Natural killer cell (primary cell): ENCODE data around the gene IPO5. TPM values are rescaled to one million over a fixed set of nuclear protein-coding genes. Genes with fewer than 3 reads are reported as not detected.

Experiments used
- ATAC-seq, 3 donors: fragments of 150-1000 bp in 2 of 3; fragments of 200-7000 bp in 1 of 3; cut with Tn5 transposase; 1 replicate in 1 of 3; 2 replicates in 2 of 3; pipeline ENCODE4 v1.10.0; 2021; ENCODE audit warnings: mild to moderate bottlenecking in 2 of 3, moderate library complexity in 2 of 3
- DNase-seq, 2 donors: peaks; one replicate each; pipeline versions ENCODE4 v3.0.0 to v3.0.0-alpha.2; 2013 to 2021; ENCODE audit warnings: mixed read lengths in 1 of 2
- H3K27ac ChIP-seq: one replicate; pipeline ENCODE4 v1.5.1; 2013; ENCODE audit warnings: mild to moderate bottlenecking, low read length
- H3K27me3 ChIP-seq: one replicate; pipeline ENCODE4 v1.6.1; 2013; ENCODE audit warnings: low read length; ENCODE audit not compliant: control insufficient read depth, insufficient read depth
- H3K36me3 ChIP-seq: one replicate; pipeline ENCODE4 v1.6.1; 2013; ENCODE audit warnings: low read length; ENCODE audit not compliant: control insufficient read depth, insufficient read depth
- H3K4me1 ChIP-seq: one replicate; pipeline ENCODE4 v1.6.1; 2013; ENCODE audit warnings: low read length; ENCODE audit not compliant: control insufficient read depth, insufficient read depth
- H3K4me3 ChIP-seq: one replicate; pipeline ENCODE4 v1.5.1; 2013; ENCODE audit warnings: low read length
- H3K9me3 ChIP-seq: one replicate; pipeline ENCODE4 v1.6.1; 2013; ENCODE audit warnings: low read length; ENCODE audit not compliant: control insufficient read depth, insufficient read depth
- H3K27ac Mint-ChIP-seq, 2 donors: one replicate each; pipeline ENCODE4 v1.8.0; 2022; ENCODE audit warnings: mild to moderate bottlenecking in 2 of 2, mixed read lengths in 2 of 2, moderate library complexity in 1 of 2
- H3K27me3 Mint-ChIP-seq, 2 donors: one replicate each; pipeline ENCODE4 v1.8.0; 2022; ENCODE audit warnings: low read depth in 2 of 2, mixed read lengths in 2 of 2
- H3K36me3 Mint-ChIP-seq: one replicate; pipeline ENCODE4 v1.8.0; 2022; ENCODE audit warnings: mixed read lengths
- H3K4me1 Mint-ChIP-seq, 2 donors: one replicate each; pipeline ENCODE4 v1.8.0; 2022; ENCODE audit warnings: mixed read lengths in 2 of 2
- H3K4me3 Mint-ChIP-seq: one replicate; pipeline ENCODE4 v1.8.0; 2022; ENCODE audit warnings: mild to moderate bottlenecking, moderate library complexity, mixed read lengths
- H3K9me3 Mint-ChIP-seq, 2 donors: one replicate each; pipeline ENCODE4 v1.8.0; 2022; ENCODE audit warnings: mixed read lengths in 2 of 2
- CTCF ChIP-seq: fragments of 200-600 bp; IDR thresholded peaks from one replicate; pipeline ENCODE4 v1.8.0; 2022; ENCODE audit warnings: antibody characterized with exemption
- WGBS: methylation state at CpG from one replicate; pipeline ENCODE4 v1.1.7; 2013; ENCODE audit warnings: missing lambda C conversion rate; ENCODE audit not compliant: insufficient coverage; 5-methylcytosine and 5-hydroxymethylcytosine counted together
- intact Hi-C: fragments of 100-400 bp; cut with micrococcal nuclease; formaldehyde crosslinking; loops from one replicate; pipeline ENCODE4 v1.14.2; 2022
- total RNA-seq, 4 donors: library from RNA; stranded (reverse); fragments of 120-200 nt in 1 of 4; gene quantifications; one replicate each; pipeline versions ENCODE4 v1.2.3 to v1.2.4, GENCODE V29; 2013 to 2022

IPO5 gene
- total RNA-seq, 3 donors from 2014 or later (not counting 1 experiment from before 2014, with no cell fraction given) = 59.9 to 83.9 (median 71.2) TPM

- intact Hi-C loops = no loop called here
- no peak overlapping the region for H3K4me3 ChIP-seq
- DNase-seq (no peak), ATAC-seq (no peak)
- Mint-ChIP-seq H3K4me3 (no peak overlapping the region), H3K9me3 (no peaks in the 10 kb centered on the region), H3K27ac (no peak overlapping the region), H3K36me3 (peaks cover 56% of the 10 kb centered on the region), H3K27me3 (no peaks in the 10 kb centered on the region), H3K4me1 (no peaks in the 10 kb centered on the region)
- TF ChIP-seq CTCF = no peak
- WGBS = no CpG with 5 or more reads among the region's 5 CpGs
- H3K4me1 ChIP-seq = no peaks in the 10 kb centered on the region
- H3K27ac ChIP-seq = no peak overlapping the region
- no peaks in the 10 kb centered on the region for H3K9me3 ChIP-seq
- H3K36me3 ChIP-seq = peaks cover 73% of the 10 kb centered on the region
- no peaks in the 10 kb centered on the region for H3K27me3 ChIP-seq
These were observed 53.5 kb downstream of the IPO5 start for GRCh38 chr13:98007001-98007400.

- TF ChIP-seq CTCF = no peak
- Mint-ChIP-seq H3K9me3 (no peaks in the 10 kb centered on the region), H3K4me1 (no peaks in the 10 kb centered on the region), H3K36me3 (peaks cover 19% of the 10 kb centered on the region), H3K27me3 (no peaks in the 10 kb centered on the region), H3K27ac (no peak overlapping the region), H3K4me3 (no peak overlapping the region)
- Histone ChIP-seq H3K4me3 (no peak overlapping the region), H3K9me3 (no peaks in the 10 kb centered on the region), H3K36me3 (peaks cover 72% of the 10 kb centered on the region), H3K27me3 (no peaks in the 10 kb centered on the region), H3K4me1 (no peaks in the 10 kb centered on the region), H3K27ac (no peak overlapping the region)
- intact Hi-C loops = no loop called here
- WGBS = 99% methylated on average over 8 of the region's 9 CpGs
- DNase-seq (no peak), ATAC-seq (no peak)
These were observed 59.8 kb downstream of the IPO5 start for GRCh38 chr13:98013241-98013640.

DNA sequence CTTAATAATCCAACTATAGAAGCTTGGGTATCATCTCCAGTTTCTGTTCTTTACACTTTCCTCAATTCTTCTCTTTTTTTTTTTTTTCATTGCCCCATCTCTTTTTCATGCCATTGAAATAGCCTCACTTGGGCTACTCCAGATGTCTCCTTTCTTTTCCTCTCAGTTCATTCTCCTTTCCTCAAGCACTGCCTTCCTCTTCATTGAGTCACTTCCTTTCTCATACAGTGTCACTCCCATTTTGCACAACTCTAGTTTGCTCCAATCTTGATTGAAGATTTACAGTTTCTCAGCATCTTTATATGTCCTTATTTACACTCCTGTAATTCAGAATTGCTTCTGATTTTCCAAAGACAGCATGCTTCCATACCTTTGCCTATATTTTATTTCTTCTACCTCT is 61.3 kb downstream of the IPO5 start:
- no peaks in the 10 kb centered on the region for H3K9me3 ChIP-seq
- H3K27me3 Mint-ChIP-seq = no peaks in the 10 kb centered on the region
- H3K4me1 Mint-ChIP-seq = no peaks in the 10 kb centered on the region
- peaks cover 78% of the 10 kb centered on the region for H3K36me3 ChIP-seq
- H3K4me3 Mint-ChIP-seq = no peak overlapping the region
- DNase-seq = no peak
- no peaks in the 10 kb centered on the region for H3K27me3 ChIP-seq
- H3K27ac ChIP-seq = no peak overlapping the region
- H3K4me1 ChIP-seq = no peaks in the 10 kb centered on the region
- TF ChIP-seq CTCF = no peak
- no peak overlapping the region for H3K4me3 ChIP-seq
- intact Hi-C loops = no loop called here
- H3K36me3 Mint-ChIP-seq = peaks cover 6% of the 10 kb centered on the region
- H3K27ac Mint-ChIP-seq = no peak overlapping the region
- ATAC-seq = no peak
- H3K9me3 Mint-ChIP-seq = no peaks in the 10 kb centered on the region

DNA sequence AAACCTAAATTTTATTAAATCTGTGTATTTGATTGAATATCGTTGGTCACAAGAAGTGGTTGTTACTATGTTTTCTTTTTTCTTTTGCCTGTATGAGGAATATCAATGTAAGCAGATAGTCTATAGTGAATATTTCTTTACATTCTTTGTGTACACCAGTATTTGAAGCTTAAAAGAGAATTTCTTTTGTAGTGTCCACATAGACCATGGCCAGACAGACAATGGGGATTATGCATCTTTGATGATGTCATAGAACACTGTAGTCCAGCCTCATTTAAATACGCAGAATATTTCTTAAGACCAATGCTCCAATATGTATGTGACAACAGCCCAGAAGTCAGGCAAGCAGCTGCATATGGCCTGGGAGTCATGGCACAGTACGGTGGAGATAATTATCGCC is 64.8 kb downstream of the IPO5 start:
- H3K4me1 ChIP-seq = no peaks in the 10 kb centered on the region
- H3K4me1 Mint-ChIP-seq = no peaks in the 10 kb centered on the region
- DNase-seq = no peak
- WGBS = 100% methylated on average over 3 of the region's 4 CpGs
- intact Hi-C loops = no loop called here
- H3K4me3 Mint-ChIP-seq = no peak overlapping the region
- peak overlapping the region in 1 of 2 donors; percentile 7 for H3K27ac Mint-ChIP-seq
- H3K27ac ChIP-seq = no peak overlapping the region
- no peak overlapping the region for H3K4me3 ChIP-seq
- no peaks in the 10 kb centered on the region for H3K9me3 Mint-ChIP-seq
- ATAC-seq = no peak
- no peaks in the 10 kb centered on the region for H3K27me3 Mint-ChIP-seq
- no peaks in the 10 kb centered on the region for H3K9me3 ChIP-seq
- TF ChIP-seq CTCF = no peak
- no peaks in the 10 kb centered on the region for H3K27me3 ChIP-seq
- H3K36me3 ChIP-seq = peaks cover 78% of the 10 kb centered on the region
- peaks cover 15% of the 10 kb centered on the region for H3K36me3 Mint-ChIP-seq
